GM20431 (cell line): ENCODE measurements around the gene BROX.
"Not testable (repeated sequence)": the region's sequence is repeated elsewhere in the genome, so short reads cannot be mapped to it uniquely, and the experiment has no call there.

Experiments used
- in situ Hi-C: fragments of 300-500 bp; cut with MseI, MboI; formaldehyde crosslinking; loops from one replicate; pipeline ENCODE4 v1.15.0; 2020; ENCODE audit warnings: low sequenced_read_pairs; ENCODE audit not compliant: unreplicated experiment

The BROX gene, protein sequence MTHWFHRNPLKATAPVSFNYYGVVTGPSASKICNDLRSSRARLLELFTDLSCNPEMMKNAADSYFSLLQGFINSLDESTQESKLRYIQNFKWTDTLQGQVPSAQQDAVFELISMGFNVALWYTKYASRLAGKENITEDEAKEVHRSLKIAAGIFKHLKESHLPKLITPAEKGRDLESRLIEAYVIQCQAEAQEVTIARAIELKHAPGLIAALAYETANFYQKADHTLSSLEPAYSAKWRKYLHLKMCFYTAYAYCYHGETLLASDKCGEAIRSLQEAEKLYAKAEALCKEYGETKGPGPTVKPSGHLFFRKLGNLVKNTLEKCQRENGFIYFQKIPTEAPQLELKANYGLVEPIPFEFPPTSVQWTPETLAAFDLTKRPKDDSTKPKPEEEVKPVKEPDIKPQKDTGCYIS

DNA sequence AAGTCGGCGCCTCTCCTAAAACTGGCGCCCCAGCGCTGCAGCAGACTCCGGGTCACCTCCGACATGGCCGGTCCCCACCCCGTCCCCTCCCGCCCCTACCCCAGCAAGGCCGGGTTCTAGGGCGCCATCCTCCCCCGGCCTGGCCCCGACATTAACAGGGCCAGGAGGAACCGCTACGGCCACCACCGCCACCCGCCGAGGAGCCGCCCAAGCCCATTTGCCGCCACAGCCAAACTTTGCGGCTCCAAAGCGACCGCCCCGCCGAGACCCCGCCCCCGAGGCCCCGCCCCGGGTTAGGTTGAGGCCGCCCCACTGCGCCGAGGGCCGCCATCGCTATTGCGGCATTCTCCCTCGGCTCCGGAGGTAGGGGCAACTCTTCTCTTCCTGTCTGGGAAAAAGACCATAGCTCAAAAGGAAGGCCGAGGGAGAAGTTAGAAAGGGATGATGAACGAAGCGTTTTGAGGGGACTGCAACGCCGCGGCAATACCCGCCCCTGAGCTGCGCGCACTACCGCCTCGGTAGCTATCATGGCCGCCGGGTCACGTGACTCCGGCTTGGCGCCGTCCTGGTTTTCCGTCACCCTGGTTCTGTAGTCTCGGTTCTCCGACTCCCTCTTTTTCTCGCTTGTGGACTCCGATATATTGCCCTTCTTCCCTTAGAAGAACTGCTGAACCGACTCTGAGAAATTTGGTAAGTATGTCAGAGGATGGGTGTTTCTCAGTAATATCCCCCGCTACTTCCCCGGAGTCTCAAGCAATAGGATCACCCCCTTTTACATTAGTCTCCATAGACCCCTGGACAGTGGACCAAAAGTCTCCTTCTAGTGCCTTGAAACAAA is at the start of gene BROX, which contains the start of gene AIDA:
TSS of gene BROX (plus strand) at position 312 of the 838 bp plus-strand sequence. CDS start 3,136 bp downstream, outside the sequence.
TSS of gene AIDA (minus strand) at position 239 of the 838 bp plus-strand sequence. CDS start at position 65, 174 bp downstream.
- in situ Hi-C loops = no loop called here

DNA sequence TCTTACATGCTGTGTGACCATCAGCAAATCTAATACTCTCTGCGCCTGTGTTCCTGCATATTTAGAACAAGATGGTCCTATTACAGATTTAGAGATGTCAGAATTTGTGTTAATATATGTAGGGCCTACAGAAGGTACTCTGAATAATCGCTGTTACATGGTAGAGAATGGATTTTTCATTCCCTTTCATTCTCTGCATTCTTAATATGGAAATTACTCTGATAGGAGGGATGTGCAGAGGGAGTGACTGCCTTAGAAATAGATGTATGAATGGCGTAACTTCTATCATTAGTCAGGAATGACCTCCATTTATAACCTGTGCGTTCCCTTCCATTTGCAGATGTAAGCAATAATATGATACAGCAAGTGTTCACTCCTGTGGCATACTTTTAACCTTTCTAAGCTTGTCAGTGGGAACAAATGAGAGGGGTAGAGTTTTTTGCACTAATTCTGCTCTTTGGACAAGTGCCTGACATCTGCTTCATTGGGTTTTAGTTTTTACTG is 48.9 kb upstream of the BROX start:
- in situ Hi-C loops = no loop called here

DNA sequence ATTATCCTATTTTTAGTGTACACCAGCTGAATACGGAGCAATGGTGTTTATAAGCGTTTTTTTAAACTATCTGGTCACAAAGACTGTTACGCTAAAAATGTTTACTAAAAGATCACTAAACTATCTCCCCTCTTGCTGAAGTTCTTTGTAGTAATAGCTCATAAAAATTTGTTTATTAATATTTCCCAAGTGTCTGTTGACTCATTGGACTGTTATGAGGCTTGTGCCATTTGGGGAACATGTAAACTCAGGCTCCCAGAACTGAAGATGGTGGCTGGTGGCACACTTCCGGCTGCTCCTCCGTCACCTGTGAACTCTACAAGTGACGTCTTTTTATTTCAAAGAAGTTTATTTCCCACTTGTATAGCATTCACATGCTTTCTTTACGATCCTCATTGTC is 46.4 kb upstream of the BROX start:
- in situ Hi-C loops = no loop called here

DNA sequence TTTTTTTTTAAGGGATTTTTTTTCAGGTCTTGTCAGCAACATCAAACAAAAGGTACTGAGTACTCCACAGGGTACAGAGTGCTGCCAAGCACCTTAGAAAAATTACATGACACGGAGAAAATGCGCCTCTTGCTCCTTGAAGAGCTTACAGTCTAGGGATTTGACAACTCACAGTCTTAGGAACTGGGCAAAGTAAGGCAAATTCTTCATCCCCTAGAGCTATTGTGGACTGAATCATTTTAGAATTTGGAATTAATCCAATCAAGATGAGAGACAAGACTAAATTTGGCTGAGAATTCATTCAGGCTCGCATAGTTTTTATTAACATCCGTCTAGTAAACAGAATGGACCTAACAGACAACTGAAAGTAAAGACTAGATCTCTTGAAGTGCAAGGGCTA is 44.2 kb upstream of the BROX start:
- in situ Hi-C loops = not testable (repeated sequence)

DNA sequence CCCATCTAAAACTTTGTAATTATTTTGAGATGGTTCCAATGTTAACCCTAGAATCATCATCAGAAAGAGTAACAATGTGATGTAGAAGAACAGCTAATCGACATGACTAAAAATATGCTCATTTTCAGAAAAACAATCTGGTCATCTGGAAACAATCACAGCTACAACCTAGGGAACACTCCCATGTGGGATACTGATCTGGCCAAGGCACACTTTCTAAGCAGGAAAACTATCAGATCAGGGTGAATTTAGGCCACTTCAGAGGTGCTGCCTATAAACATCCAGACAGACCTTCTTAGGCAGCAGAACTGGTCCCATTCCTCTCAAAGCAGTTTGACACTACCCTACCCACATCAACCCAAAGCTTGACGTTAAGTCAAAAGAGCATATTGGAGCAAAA is 43.3 kb upstream of the BROX start:
- in situ Hi-C loops = not testable (repeated sequence)

DNA sequence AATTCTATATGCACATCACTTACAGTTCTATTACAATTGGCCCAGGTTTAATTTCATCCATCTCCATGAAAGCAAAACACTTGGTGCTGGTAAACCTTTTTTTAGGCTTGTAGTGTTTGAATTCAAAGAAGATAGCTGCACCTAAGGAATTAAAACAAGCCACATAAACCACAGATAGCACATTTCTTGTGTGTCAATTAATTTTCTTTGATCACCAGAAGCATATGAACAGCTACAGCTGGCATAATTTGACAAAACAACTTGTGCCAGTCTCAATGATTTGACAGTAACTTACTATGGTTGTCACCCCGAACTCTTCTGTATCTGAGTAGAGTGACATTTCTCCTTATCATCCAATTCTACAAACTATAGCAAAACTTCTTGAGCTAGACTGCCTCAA is 42.3 kb upstream of the BROX start:
- in situ Hi-C loops = no loop called here

DNA sequence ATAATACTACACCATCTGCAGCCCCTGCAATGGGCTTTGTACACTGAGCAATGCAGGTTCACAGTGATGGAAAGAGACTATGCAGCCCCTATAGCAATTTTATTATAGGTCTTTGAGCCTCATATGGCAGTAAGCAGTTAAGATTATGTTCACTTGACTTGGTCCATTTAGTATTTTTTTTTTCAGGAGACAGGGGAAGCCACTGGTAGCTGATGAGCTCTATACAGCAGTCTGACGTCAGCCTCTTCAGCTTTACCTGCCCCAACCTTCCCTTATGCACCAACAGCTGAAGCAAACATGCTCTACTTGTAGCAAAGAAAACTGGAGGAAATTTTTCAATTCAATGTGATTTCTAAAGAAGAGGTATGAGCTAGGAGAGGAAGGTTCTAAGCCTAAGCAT is 32.3 kb upstream of the BROX start:
- in situ Hi-C loops = no loop called here

DNA sequence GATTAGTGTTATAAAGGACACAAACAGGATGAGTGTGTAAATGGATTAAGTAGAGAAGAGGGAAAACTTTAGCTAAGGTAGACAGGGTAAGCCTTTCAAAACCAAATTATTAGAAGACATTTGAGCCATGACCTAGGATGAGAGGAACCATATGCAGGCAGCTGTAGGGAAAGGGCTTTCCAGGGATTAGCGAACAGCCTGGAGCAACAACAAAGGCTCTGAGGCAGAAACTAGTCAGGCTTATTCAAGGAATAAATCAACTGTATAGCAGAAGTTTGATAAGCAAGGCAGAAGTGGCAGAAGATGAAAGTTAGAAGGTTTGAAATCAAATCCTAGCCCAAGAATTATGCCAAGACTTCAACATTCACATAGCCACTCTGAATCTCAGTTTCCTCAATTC is 21.3 kb upstream of the BROX start:
- in situ Hi-C loops = no loop called here

DNA sequence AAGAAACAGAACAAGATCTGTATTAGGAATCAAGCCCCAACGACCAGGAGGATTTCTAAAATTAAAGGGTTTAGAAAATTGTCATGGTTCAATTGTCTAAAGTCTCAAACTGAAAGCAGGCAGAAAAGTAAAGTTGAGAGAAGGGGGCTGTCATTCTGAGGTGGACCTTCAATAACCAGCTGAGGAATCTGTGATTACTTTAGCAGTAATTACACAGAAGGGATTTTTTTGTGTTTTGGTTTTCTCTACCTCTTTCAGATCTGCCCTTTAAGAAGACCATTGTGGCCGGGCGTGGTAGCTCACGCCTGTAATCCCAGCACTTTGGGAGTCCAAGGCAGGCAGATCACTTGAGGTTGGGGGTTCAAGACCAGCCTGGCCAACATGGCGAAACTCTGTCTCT is 17.4 kb upstream of the BROX start:
- in situ Hi-C loops = no loop called here

DNA sequence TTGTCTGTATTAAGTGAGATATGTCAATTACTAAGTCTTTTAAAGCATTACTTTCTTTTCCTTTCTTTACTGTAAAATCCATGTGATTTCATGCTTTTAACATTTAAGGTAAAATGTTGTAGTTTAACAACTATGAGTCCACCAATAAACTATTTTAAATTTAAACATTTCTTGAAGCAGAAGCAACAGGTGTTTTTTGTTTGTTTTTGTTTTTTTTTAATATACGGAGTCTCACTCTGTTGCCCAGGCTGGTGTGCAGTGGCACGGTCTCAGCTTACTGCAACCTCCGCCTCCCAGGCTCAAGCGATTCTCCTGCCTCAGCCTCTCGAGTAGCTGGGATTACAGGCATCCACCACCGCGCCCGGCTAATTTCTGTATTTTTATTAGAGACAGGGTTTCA is 15.6 kb upstream of the BROX start:
- in situ Hi-C loops = no loop called here

DNA sequence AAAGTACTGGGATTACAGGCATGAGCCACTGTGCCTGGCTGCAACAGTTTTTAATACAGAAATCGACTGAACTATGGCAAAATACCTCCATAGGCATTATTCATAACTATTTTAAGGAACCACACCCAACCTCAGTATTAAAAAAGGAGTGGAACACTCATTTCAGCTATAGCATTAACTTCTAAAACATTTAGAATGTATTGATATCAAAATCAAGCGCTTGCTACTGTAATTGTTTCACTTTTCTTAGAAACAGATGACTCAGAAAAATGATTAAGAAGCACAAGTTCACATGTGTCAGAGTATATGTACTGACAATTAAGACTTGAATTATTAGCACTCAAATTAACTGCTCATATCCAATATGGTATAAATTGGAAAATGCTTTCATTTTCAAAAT is 15.2 kb upstream of the BROX start:
- in situ Hi-C loops = no loop called here

DNA sequence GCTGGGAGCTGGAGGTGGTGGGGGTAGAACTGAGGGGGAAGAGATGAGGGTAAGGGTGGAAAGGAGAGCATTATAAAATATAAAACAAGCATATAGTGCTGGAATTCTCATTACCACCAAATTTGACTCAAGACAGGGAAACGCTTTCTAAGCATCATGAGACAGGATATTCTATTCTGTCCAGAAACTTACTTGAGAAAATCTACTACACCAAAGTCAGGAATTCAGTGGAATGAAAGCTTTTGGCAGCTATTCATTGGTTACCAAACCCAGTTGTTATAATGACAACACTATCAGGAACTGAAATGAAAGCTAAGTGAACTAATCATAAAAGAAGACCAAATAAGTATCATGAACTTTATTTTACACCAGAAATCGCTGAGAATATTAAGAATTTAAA is 14.5 kb upstream of the BROX start:
- in situ Hi-C loops = no loop called here

DNA sequence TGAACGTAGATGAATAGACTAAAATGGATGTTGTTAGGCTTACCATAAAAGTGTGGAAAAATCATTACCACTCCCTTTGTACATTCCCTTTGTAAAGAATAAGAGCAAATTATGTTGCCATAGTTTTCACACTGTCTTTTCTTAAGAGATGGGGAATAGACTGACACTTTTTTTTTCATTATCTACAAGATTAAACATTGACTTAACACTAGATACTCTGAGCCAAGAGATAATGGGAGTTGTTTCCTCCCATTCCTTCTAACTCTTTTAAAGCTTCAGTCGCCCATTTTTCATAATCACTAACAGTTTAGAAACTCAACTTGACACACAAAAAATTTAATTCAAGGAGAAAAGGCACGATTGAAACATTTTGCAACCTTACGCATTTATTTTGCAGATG is 10.2 kb upstream of the BROX start:
- in situ Hi-C loops = no loop called here

DNA sequence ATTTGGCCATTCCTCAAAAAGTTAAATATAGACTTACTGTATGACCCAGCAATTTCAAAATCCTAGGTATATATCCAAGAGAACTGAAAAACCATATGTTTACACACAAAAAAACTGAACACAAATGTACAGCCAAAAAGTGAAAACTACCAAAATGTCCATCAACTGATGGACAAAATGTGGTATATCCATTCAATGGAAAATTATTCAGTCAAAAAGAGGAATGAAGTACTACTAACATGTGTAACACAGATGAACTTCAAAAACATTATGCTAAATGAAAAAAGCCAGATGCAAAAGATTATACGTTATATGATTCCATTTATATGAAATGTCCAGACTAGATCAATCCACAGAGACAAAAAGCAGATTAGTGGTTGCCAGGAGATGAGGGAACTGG is 8.1 kb upstream of the BROX start:
- in situ Hi-C loops = no loop called here

DNA sequence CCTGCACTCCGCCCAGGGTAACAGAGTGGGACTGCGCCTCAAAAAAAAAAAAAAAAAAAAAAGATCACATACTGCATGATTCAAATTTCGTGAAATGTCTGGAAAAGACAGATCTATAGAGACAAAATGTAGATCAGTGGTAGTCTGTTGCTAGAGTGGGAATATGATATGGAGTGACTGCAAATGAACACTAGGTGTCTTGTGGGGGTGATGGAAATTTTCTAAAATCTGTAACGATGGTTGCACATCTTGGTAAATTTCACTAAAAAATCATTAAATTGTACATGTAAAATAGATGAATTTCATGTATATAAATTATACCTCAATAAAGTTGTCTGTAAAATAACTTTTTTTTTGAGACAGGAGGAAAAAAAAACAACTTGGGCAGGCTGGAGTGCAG is 5.5 kb upstream of the BROX start:
- in situ Hi-C loops = no loop called here

DNA sequence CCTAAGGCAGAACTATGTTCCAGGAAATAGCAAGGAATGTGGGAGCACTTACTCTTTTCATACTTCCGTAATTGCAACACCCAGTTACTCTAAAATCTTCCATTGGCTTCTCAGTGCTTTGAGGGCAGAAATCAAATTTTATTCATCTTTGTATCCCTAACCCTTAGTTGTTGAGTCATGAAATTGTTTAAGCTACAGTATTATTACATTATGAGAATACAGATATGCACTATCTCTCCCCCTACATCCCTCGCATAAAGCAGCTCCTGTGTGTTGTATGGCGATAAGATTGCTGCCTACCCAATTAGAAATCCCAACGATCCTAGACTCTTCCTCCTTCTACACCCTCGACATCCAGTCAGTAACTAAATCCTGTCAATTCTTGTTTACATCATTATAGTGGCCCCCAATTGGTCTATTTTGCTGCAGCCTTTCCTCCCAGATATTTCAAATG is 2.6 kb upstream of the BROX start:
- in situ Hi-C loops = no loop called here

DNA sequence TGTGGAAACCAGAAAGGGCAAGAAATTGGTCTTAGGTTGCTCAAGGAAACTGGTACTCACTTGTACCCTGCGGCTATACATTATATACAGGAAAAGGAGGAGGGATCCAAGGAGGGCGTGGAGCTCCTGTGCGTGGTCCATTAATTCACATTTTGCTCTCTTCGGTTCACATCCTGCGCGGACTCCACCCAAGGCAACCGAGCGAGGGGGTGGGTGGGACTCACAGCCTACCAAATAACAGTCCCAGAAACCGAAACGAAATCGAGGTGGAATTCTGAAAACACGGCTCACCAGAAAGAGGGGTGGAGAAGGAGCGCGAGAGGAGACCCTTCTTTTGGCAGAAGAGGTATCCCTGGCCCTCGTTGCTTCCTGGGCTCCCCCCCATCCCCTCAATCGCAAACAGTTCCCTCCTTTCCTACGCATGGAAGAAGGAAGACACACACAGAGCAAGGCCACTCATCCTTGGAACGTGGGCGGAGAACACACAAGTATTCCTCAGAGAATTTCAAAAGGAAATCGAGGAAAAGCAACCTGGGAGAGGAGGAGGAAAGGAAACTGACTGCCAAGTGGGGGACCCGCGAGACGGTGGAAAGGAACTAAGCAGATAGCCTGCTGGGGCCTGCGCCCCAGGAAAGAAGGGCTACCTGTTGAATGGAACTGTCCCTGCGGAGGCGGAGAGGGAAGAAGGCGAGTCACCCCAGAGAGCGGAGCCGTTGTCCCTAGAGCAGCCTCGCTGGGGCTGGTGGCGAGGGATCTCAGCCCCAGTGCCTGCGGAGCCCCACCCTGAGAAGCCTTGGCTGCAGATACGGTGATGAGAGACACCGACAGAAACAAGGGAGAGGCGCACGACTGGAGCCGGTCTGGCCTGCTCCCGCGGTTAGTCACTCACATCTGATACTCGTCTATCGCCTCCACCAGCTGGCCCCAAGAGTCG is 778 bp upstream of the BROX start:
- in situ Hi-C loops = no loop called here

DNA sequence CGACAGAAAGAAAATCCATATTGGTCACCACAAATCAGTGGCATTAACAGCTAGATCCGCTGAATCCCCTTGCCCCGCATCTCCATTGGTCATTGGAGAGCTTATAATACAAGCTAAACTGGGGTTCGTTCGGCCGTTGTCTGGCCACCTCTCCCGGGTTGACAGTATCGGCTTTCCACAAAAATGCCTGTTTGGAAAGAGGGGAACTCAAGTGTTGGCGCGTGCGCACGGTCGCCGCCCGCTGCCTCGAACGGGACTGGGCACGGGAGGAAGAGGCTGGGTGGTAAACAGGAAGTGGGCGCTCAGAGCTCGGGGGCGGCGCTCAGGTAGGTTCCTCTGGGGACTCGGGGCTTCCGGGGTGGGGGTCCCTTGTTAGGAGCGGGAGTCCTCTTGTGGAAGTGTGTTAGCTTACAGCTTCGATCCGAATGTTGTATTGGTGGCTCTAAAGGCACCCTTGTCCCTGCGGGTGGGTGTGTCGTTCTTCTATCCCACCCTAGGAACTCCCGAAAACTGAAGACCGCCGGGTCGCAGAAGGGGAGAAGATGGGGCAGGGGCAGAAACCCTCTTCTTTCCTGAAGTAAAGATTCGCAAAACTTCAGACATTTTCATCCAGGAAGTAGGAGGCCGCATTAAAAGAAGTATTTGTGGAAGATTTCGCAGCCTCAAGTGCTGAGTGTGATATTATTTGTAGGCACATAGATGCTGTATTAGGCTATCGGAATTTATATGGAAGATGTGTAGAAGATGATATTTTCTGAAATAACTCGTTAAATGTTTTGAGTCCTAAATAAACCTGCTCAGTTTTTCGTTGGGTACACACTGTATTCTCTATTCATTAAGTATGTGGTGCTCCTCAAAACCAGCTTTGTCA is 962 bp downstream of the BROX start:
- in situ Hi-C loops = no loop called here

DNA sequence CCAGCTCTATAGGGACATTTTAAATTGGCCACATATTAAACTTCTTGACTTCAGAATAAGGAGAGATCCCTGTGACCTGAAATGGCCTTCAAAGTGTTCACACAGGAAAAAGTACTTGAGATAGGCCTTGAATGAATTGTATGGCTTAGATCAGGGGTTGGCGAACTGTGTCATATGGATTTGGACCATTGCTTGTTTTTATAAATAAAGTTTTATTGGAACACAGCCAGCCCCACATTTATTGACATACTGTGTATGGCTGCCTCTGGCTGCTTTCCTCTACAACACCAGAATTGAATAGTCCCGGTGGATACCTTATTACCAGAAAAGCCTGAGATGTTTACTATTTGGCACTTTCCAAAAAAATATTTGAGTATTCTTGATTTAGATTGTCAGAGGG is 4.0 kb downstream of the BROX start:
- in situ Hi-C loops = no loop called here
